Measurements from ENCODE around the gene CASP4.

The CASP4 gene

GRCh38 chr11:104912102-104912501, 56.3 kb downstream of the CASP4 start:
- H3K4me3 ChIP-seq (ENCODE audit: low read depth, low read length), result no peak overlapping the region
- TF ChIP-seq CTCF (IDR thresholded peaks at IDR 0.05; ENCODE audit: low read depth, low read length), result no peak

- no peak for TF ChIP-seq CTCF (IDR thresholded peaks at IDR 0.05; ENCODE audit: low read depth, low read length)
- H3K4me3 ChIP-seq (ENCODE audit: low read depth, low read length), result no peak overlapping the region
Observed at GRCh38 chr11:104908186-104908531, 60.2 kb downstream of the CASP4 start.

- TF ChIP-seq CTCF (IDR thresholded peaks at IDR 0.05; ENCODE audit: low read depth, low read length), result no peak
- no peak overlapping the region for H3K4me3 ChIP-seq (ENCODE audit: low read depth, low read length)
Observed at GRCh38 chr11:104907521-104908185, 60.7 kb downstream of the CASP4 start.

GRCh38 chr11:104905271-104905670, 63.1 kb downstream of the CASP4 start:
- no peak overlapping the region for H3K4me3 ChIP-seq (ENCODE audit: low read depth, low read length)
- no peak for TF ChIP-seq CTCF (IDR thresholded peaks at IDR 0.05; ENCODE audit: low read depth, low read length)

GRCh38 chr11:104899226-104899625, 69.1 kb downstream of the CASP4 start:
- H3K4me3 ChIP-seq (ENCODE audit: low read depth, low read length), result no peak overlapping the region
- no peak for TF ChIP-seq CTCF (IDR thresholded peaks at IDR 0.05; ENCODE audit: low read depth, low read length)

- no peak overlapping the region for H3K4me3 ChIP-seq (ENCODE audit: low read depth, low read length)
- TF ChIP-seq CTCF (IDR thresholded peaks at IDR 0.05; ENCODE audit: low read depth, low read length), result no peak
Observed at GRCh38 chr11:104898685-104899013, 69.7 kb downstream of the CASP4 start.

- TF ChIP-seq CTCF (IDR thresholded peaks at IDR 0.05; ENCODE audit: low read depth, low read length), result no peak
- no peak within 1 kb of the TSS for H3K4me3 ChIP-seq (ENCODE audit: low read depth, low read length)
Observed at GRCh38 chr11:104897891-104898684, 70.3 kb downstream of the CASP4 start, which contains the start of gene CASP12. Gene CASP12 (minus strand): TSS chr11:104898460.
